ENCODE data around the gene NAA15. TPM values are rescaled to one million over a fixed set of nuclear protein-coding genes. Genes with fewer than 3 reads are reported as not detected.
"Not testable (repeated sequence)": the region's sequence is repeated elsewhere in the genome, so short reads cannot be mapped to it uniquely, and the experiment has no call there.

The NAA15 gene
- 10 to 100 TPM; 56.0 to 71.9 TPM for total RNA-seq

GRCh38 chr4:139301113-139301820, at the start of gene NAA15:
Gene NAA15 (plus strand): TSS chr4:139301505. CDS start chr4:139301778, 273 bp downstream.
- H3K27ac Mint-ChIP-seq, result peak within 1 kb of the TSS; percentile 99
- peaks cover 80% of the 10 kb centered on the region for H3K4me1 Mint-ChIP-seq (ENCODE audit: low read depth)
- ATAC-seq (replicated peaks in 1 of 2), result peak; percentile 87 to 90
- H3K36me3 Mint-ChIP-seq (ENCODE audit: insufficient read depth in 2 of 2), result peaks cover 8 to 19% of the 10 kb centered on the region in 2 donors
- DNase-seq, result peak; percentile 97 to 99
- peak within 1 kb of the TSS; percentile 88 to 94 for H3K4me3 Mint-ChIP-seq
- H3K9me3 Mint-ChIP-seq, result no peaks in the 10 kb centered on the region
- no peaks in the 10 kb centered on the region for H3K27me3 Mint-ChIP-seq (ENCODE audit: low read depth)

GRCh38 chr4:139253046-139253445, 48.3 kb upstream of the NAA15 start:
- Mint-ChIP-seq H3K9me3 (no peaks in the 10 kb centered on the region), H3K36me3 (ENCODE audit: insufficient read depth in 2 of 2) (no peaks in the 10 kb centered on the region), H3K4me3 (no peak overlapping the region), H3K27ac (no peak overlapping the region), H3K4me1 (ENCODE audit: low read depth) (no peaks in the 10 kb centered on the region), H3K27me3 (ENCODE audit: low read depth) (no peaks in the 10 kb centered on the region)
- ATAC-seq (replicated peaks in 1 of 2) (no peak), DNase-seq (no peak)

DNA sequence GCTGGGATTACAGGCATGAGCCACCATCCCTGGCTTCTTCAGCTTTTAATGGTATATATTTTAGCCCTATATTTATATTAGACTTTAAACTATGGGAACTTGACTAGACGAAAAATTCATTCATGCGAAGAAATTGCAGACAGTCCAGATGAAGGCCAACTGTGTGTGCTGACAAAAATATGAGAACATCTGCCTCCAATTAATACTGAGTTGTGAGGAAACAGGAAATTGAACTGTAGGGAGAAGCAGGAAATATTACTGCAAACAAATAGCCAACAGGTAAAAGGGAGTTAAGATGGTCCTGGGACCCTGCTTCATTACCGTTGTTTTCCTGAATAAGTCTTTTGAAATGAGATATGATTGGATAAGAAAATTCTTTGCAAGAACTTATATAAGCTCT, 47.6 kb upstream of the NAA15 start:
- DNase-seq (no peak), ATAC-seq (replicated peaks in 1 of 2) (no peak)
- Mint-ChIP-seq H3K9me3 (no peaks in the 10 kb centered on the region), H3K27ac (no peak overlapping the region), H3K4me1 (ENCODE audit: low read depth) (no peaks in the 10 kb centered on the region), H3K4me3 (no peak overlapping the region), H3K27me3 (ENCODE audit: low read depth) (no peaks in the 10 kb centered on the region), H3K36me3 (ENCODE audit: insufficient read depth in 2 of 2) (no peaks in the 10 kb centered on the region)

GRCh38 chr4:139255581-139255980, 45.7 kb upstream of the NAA15 start:
- not testable (repeated sequence) for H3K27ac Mint-ChIP-seq; H3K4me3 Mint-ChIP-seq; ATAC-seq (replicated peaks in 1 of 2); H3K9me3 Mint-ChIP-seq; H3K36me3 Mint-ChIP-seq (ENCODE audit: insufficient read depth in 2 of 2); DNase-seq; H3K4me1 Mint-ChIP-seq (ENCODE audit: low read depth); H3K27me3 Mint-ChIP-seq (ENCODE audit: low read depth)

- H3K4me1 Mint-ChIP-seq (ENCODE audit: low read depth), result no peaks in the 10 kb centered on the region
- no peak overlapping the region for H3K4me3 Mint-ChIP-seq
- no peaks in the 10 kb centered on the region for H3K9me3 Mint-ChIP-seq
- ATAC-seq (replicated peaks in 1 of 2), result no peak
- H3K27ac Mint-ChIP-seq, result no peak overlapping the region
- peaks cover 7% of the 10 kb centered on the region for H3K27me3 Mint-ChIP-seq (ENCODE audit: low read depth)
- no peaks in the 10 kb centered on the region for H3K36me3 Mint-ChIP-seq (ENCODE audit: insufficient read depth in 2 of 2)
- DNase-seq, result no peak
Measured at GRCh38 chr4:139256349-139256748, 45.0 kb upstream of the NAA15 start.

DNA sequence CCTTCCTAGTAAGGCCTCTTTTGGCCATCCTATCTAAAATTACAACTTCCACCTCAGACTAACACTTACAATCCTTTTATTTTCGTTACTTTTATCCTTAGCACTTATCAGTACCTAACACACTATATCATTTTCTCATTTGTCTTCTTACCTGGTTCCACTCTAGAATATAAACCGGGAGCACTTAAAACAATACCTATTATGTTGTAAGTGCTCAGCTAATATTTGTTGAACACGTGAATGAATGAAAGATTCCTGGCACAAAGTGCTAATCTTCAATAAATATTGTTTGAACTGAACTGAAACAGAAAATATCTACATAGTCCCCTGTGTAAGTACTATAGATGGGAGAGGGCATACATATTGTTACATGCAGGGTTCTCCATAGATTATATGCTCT, 35.7 kb upstream of the NAA15 start:
- no peaks in the 10 kb centered on the region for H3K36me3 Mint-ChIP-seq (ENCODE audit: insufficient read depth in 2 of 2)
- ATAC-seq (replicated peaks in 1 of 2) (no peak), DNase-seq (no peak)
- H3K4me1 Mint-ChIP-seq (ENCODE audit: low read depth), result peaks cover 33% of the 10 kb centered on the region
- peaks cover 22% of the 10 kb centered on the region for H3K27me3 Mint-ChIP-seq (ENCODE audit: low read depth)
- H3K27ac Mint-ChIP-seq, result no peak overlapping the region
- H3K4me3 Mint-ChIP-seq, result peak overlapping the region in 1 of 2 donors; percentile 68
- H3K9me3 Mint-ChIP-seq, result no peaks in the 10 kb centered on the region

DNA sequence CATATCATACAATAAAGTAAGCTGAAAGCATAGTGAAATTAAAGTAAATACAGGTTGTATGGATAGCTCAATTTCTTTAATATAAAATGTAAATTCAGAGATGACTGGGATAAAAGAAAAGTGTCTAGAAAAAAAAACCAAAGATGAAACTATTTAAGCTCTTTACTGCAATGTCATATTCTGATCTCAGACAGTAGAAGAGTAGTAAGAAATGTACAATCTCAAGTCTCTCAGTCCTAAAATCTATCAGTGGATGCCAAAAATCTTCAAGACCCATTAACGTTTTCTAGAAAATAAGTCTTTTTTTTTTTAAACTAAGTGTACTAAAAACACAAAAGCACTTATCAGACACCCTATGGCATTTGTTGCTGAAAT, 35.1 kb upstream of the NAA15 start:
- H3K4me3 Mint-ChIP-seq, result peak overlapping the region; percentile 66 to 68
- H3K9me3 Mint-ChIP-seq, result no peaks in the 10 kb centered on the region
- no peaks in the 10 kb centered on the region for H3K36me3 Mint-ChIP-seq (ENCODE audit: insufficient read depth in 2 of 2)
- DNase-seq (no peak), ATAC-seq (replicated peaks in 1 of 2) (peak; percentile 2 to 8)
- H3K4me1 Mint-ChIP-seq (ENCODE audit: low read depth), result peaks cover 33% of the 10 kb centered on the region
- peaks cover 22% of the 10 kb centered on the region for H3K27me3 Mint-ChIP-seq (ENCODE audit: low read depth)
- H3K27ac Mint-ChIP-seq, result peak overlapping the region; percentile 24

DNA sequence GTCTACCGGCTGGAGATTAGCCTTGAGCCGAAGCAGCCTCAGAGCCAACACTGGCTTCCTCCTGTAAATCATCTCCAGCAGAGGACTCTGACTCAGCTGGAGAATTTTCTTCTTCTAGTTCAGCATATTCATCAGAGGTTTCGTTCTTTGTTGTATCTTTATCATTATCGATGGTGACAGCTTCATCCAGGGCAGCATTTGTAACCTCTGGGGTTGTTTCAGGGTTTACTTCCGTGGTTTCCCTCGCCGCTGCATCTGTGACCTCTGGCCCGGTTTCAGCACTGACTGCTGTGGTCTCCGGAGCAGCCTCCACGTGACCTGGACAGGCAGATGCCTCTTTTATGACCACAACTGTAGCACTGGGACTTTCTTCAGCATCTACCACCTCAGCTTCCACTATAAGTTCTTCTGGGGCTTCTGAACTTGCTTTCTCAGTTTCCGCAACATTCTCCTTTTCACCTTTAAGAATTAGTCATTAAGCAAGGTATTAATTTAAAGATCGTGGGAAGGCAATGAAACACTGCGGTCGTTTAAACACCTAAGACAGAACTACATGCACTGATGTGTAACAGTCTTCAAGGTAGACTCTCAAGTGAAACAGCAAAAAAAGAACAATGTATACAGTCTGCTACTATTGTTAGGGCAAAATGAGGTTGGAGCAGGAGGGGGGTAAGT, 34.6 kb upstream of the NAA15 start:
- Mint-ChIP-seq H3K27ac (peak overlapping the region; percentile 24), H3K36me3 (ENCODE audit: insufficient read depth in 2 of 2) (no peaks in the 10 kb centered on the region), H3K9me3 (no peaks in the 10 kb centered on the region), H3K4me3 (peak overlapping the region; percentile 66 to 68), H3K4me1 (ENCODE audit: low read depth) (peaks cover 33% of the 10 kb centered on the region), H3K27me3 (ENCODE audit: low read depth) (peaks cover 22% of the 10 kb centered on the region)
- peak; percentile 96 to 97 for ATAC-seq (replicated peaks in 1 of 2)
- peak; percentile 89 to 93 for DNase-seq

DNA sequence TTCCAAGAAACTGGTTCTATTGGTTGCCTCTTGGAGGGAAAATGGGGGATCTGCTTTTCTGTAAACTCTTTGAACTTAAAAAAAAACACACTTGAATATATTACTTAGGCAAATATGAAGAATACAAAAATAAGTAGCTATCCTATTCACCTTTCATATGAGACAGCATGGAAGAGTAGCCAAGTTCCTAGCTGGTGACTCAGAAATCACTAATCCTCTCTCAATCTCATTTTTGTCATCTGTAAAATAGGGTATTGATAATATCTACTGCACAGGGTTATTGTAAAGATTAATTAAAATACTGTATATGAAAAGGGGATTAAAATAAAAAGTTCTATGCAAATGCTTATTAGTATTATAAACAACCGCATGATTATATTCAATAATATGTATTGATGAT, 34.0 kb upstream of the NAA15 start:
- H3K36me3 Mint-ChIP-seq (ENCODE audit: insufficient read depth in 2 of 2), result no peaks in the 10 kb centered on the region
- DNase-seq (no peak), ATAC-seq (replicated peaks in 1 of 2) (no peak)
- peaks cover 33% of the 10 kb centered on the region for H3K4me1 Mint-ChIP-seq (ENCODE audit: low read depth)
- no peak overlapping the region for H3K27ac Mint-ChIP-seq
- peaks cover 22% of the 10 kb centered on the region for H3K27me3 Mint-ChIP-seq (ENCODE audit: low read depth)
- no peaks in the 10 kb centered on the region for H3K9me3 Mint-ChIP-seq
- peak overlapping the region; percentile 66 to 68 for H3K4me3 Mint-ChIP-seq

- no peak overlapping the region for H3K27ac Mint-ChIP-seq
- peaks cover 3% of the 10 kb centered on the region for H3K4me1 Mint-ChIP-seq (ENCODE audit: low read depth)
- DNase-seq (no peak), ATAC-seq (replicated peaks in 1 of 2) (no peak)
- no peak overlapping the region for H3K4me3 Mint-ChIP-seq
- H3K9me3 Mint-ChIP-seq, result no peaks in the 10 kb centered on the region
- H3K27me3 Mint-ChIP-seq (ENCODE audit: low read depth), result peaks cover 29% of the 10 kb centered on the region
- H3K36me3 Mint-ChIP-seq (ENCODE audit: insufficient read depth in 2 of 2), result no peaks in the 10 kb centered on the region
Measured at GRCh38 chr4:139273835-139274234, 27.5 kb upstream of the NAA15 start.

GRCh38 chr4:139274790-139275189, 26.5 kb upstream of the NAA15 start:
- no peak overlapping the region for H3K27ac Mint-ChIP-seq
- no peaks in the 10 kb centered on the region for H3K9me3 Mint-ChIP-seq
- ATAC-seq (replicated peaks in 1 of 2), result no peak
- H3K27me3 Mint-ChIP-seq (ENCODE audit: low read depth), result peaks cover 38% of the 10 kb centered on the region
- H3K4me1 Mint-ChIP-seq (ENCODE audit: low read depth), result peaks cover 13% of the 10 kb centered on the region
- no peak for DNase-seq
- no peak overlapping the region for H3K4me3 Mint-ChIP-seq
- H3K36me3 Mint-ChIP-seq (ENCODE audit: insufficient read depth in 2 of 2), result no peaks in the 10 kb centered on the region

DNA sequence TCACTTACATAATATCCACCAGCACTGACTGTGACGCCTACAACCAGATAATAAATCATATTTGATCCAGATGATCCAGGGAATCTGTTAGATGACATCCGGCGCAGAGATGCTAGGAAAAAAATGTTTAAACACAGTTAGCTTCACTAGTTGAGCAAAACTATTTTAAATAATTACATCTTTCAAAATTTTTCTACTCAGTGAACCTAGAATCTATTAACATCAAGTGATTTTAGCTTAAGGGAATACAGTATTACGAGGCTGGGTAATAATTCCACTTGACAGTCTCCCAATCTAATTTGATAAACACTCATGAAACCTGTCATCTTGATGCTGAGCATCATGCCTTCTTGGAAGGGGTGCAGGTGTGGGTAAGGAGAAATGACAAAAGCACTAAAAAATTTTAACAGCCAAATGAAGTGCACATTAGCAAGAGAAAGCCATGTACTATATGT, 26.0 kb upstream of the NAA15 start:
- H3K9me3 Mint-ChIP-seq, result no peaks in the 10 kb centered on the region

GRCh38 chr4:139278485-139278884, 22.8 kb upstream of the NAA15 start:
- no peaks in the 10 kb centered on the region for H3K9me3 Mint-ChIP-seq
- peaks cover 0 to 2% of the 10 kb centered on the region in 2 donors for H3K36me3 Mint-ChIP-seq (ENCODE audit: insufficient read depth in 2 of 2)
- peak overlapping the region; percentile 88 to 93 for H3K4me3 Mint-ChIP-seq
- ATAC-seq (replicated peaks in 1 of 2), result no peak
- DNase-seq, result no peak
- no peak overlapping the region for H3K27ac Mint-ChIP-seq
- H3K4me1 Mint-ChIP-seq (ENCODE audit: low read depth), result peaks cover 20% of the 10 kb centered on the region
- H3K27me3 Mint-ChIP-seq (ENCODE audit: low read depth), result peaks cover 53% of the 10 kb centered on the region

More for the DNA sequence above, 26.0 kb upstream of the NAA15 start:
- peaks cover 18% of the 10 kb centered on the region for H3K4me1 Mint-ChIP-seq (ENCODE audit: low read depth)
- H3K4me3 Mint-ChIP-seq, result no peak overlapping the region
- ATAC-seq (replicated peaks in 1 of 2), result no peak
- no peak overlapping the region for H3K27ac Mint-ChIP-seq
- H3K36me3 Mint-ChIP-seq (ENCODE audit: insufficient read depth in 2 of 2), result no peaks in the 10 kb centered on the region
- DNase-seq, result no peak
- H3K27me3 Mint-ChIP-seq (ENCODE audit: low read depth), result peaks cover 43% of the 10 kb centered on the region
